Stimulated activated CD8-positive, alpha-beta memory T cell treated with anti-CD3 and anti-CD28 coated beads, Interleukin-15, amount 100 ng/mL, for 1 hour (primary cell): ENCODE results near the gene RPL39L.
"Not testable (repeated sequence)": the region's sequence is repeated elsewhere in the genome, so short reads cannot be mapped to it uniquely, and the experiment has no call there.

ENCODE experiments used
- DNase-seq: peaks from one replicate; pipeline ENCODE4 v3.0.0-alpha.2; 2020; ENCODE audit warnings: low read depth

Gene RPL39L

DNA sequence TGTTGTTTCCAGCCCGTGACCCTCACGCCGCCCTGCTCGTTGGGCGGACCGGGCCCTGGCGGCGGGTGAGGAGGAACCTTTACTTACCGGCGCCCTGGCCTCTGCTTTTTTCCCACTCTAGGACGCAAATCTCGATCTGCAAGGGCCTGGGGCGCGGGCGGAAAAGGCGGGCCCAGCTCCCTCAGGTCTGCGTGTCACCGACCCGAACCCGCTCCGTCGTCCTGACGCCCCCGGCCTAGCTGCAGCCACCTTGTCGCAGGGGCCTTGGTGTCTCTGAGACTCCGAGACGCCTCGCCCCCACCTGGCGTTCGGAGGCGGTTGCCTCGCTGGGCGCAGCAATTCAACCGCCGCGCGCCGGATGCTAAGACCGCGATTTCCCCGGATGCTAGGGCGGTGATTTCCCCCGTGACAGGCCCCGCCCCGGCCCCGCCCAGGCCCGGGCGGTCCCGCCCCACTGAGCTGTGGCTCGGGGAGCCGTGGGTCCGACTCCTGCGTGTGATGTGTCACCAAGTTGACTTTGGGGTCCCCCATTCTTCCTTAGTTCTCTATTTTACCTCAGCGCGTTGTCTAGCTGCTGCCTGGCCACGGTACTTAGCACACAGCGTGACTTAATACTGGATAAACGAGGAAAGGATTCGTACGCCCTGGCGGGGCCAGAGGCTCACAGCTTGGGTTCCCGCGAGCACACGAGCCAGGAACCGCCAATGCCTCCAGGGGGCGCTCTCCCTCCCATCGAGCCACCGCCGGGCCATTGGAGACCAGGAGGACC, at the start of gene RPL39L:
RPL39L (minus strand) TSS at position 371 of the 769 bp plus-strand sequence. CDS start 18,196 bp downstream, outside the sequence.
- DNase-seq: peak; percentile 87

- no peak for DNase-seq
Measured at GRCh38 chr3:187188931-187189330, 49.6 kb upstream of the RPL39L start.

GRCh38 chr3:187186801-187187421, 47.6 kb upstream of the RPL39L start:
- no peak for DNase-seq

- DNase-seq: no peak
Measured at GRCh38 chr3:187186375-187186774, 47.1 kb upstream of the RPL39L start.

DNA sequence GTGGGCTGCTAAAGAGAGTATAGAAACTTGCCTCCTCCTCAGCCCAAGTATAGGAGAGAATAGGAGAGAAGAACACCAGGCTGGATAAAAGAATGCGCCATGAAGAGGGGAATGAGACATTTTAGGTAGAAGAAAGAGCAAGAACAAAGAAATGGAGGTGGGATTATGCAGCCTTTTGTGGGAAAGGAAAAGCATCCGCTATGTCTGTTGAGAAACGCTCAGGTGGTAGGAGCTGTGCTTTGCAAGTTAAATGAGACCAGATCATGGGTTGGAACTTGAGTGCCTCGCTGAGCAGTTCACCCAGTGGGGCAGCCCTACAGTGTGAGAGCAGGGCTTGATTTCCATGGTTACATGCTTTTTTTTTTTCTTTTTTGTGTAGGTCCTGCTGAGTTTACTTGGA, 46.5 kb upstream of the RPL39L start:
- DNase-seq: no peak

- DNase-seq: no peak
Measured at GRCh38 chr3:187183903-187184302, 44.6 kb upstream of the RPL39L start.

GRCh38 chr3:187183210-187183862, 44.0 kb upstream of the RPL39L start:
- no peak for DNase-seq

DNA sequence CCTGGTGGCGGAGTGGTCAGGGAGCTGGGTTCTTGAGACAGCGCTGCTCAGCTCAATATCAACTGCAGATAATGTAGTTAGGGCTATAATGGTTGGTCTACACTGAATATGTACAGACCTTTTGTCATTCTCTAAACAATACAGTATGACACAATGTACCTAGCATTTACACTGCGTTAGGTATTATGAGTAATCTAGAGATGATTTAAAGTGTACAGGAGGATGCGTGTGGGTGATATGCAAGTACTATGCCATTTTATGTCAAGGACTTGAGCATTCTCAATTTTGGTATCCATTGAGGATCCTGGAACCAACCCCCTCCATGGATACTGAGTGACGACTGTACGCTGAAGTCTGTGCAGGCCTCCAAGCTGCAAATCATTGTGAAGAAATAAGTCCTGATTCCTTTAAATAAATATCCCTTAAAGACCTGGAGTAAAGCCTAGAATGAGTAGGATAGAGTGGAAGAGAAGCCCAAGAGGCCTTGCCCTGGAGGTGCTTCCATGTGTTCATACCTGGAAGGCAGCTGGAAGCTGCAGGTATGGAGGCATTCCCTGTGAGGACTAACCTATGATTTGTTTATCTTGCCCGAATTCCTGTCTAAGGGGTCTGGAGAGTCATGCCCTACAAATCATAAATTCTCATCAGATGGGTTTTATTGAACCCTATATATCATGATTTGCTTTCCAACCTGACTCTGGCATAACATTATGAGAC, 42.3 kb upstream of the RPL39L start:
- DNase-seq: no peak

- no peak for DNase-seq
Measured at GRCh38 chr3:187172929-187173328, 33.6 kb upstream of the RPL39L start.

DNA sequence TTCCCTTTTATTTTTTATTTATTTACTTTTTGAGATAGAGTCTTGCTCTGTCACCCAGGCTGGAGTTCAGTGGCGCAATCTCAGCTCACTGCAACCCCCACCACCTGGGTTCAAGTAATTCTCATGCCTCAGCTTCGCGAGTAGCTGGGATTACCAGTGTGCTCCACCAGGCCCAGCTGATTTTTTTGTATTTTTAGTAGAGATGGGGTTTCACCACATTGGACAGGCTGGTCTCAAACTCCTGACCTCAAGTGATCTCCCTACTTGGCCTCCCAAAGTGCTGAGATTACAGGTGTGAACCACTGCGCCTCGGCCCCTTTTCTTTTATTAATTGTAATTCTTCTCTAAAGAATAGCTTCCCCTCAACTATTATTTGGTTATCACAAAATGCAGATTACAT, 31.6 kb upstream of the RPL39L start:
- DNase-seq: not testable (repeated sequence)

GRCh38 chr3:187169231-187169960, 30.1 kb upstream of the RPL39L start:
- DNase-seq: no peak

GRCh38 chr3:187167777-187168176, 28.5 kb upstream of the RPL39L start:
- no peak for DNase-seq

DNA sequence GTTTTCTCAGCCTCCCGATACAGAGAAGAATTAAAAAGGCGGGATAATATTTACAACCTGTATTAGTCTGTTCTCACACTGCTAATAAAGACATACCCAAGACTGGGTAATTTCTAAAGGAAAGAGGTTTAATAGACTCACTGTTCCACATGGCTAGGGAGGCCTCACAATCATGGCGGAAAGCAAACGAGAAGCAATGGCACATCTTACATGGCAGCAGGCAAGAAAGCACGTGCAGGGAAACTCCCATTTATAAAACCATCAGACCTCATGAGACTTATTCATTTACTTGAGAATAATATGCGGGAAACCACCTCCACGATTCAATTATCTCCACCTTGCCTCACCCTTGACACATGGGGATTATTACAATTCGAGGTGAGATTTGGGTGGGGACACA, 27.5 kb upstream of the RPL39L start:
- no peak for DNase-seq

DNA sequence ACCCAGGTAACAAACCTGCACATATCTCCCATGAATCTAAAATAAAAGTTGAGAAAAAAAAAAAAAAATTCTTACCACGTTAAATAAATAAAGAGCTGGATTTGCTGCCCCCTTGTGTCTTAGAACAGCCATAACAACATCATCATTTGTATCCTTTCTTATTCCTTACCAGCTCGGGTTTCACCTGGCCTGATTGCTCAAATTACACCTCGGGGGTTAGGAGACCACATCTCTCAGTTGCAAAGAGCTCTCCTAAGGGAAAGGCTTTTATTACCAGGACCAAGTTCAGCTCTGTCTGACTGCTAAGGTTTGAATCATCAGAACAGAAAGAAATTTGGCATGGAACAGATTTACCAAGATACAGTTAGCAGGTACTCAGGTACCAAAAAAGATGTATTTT, 25.8 kb upstream of the RPL39L start:
- DNase-seq: no peak

GRCh38 chr3:187162265-187162953, 23.1 kb upstream of the RPL39L start:
- DNase-seq: no peak

DNA sequence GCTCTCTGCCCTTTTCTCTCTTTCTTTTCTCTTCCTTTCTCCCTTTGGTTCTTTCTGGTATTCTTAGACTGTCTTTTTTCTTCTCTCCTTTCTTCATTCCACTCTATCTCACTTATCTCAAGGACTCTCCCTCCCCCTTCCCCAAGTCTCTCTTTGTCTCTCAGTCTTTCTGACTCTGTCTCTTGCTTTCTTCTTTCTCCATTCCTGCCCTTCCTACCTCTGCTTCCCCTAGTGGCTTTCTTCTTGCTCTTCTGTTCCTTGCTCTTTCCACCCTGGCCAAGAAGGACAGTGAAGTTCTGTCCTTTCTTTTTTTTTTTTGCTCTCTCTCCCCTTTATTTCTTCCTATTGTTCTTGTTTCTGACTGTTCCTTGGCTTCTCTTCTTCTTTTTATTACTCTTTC, 22.3 kb upstream of the RPL39L start:
- no peak for DNase-seq

DNA sequence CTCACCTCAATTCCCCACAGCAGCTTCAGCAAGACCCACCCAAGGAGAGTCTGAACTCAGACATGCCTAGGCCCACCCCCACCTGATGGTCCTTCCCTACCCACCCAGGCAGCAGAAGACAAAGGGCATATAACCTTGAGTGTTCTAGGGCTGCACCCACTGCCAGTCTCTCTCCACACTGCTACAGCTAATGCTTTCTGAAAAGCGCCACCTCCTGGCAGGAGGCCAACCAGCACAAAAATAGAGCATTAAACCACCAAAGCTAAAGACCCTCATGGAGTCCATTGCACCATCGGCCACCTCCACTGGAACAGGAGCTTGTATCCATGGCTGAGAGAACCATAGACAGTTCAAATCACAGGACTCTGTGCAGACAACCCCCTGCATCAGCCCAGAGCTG, 11.3 kb upstream of the RPL39L start:
- peak; percentile 40 for DNase-seq

DNA sequence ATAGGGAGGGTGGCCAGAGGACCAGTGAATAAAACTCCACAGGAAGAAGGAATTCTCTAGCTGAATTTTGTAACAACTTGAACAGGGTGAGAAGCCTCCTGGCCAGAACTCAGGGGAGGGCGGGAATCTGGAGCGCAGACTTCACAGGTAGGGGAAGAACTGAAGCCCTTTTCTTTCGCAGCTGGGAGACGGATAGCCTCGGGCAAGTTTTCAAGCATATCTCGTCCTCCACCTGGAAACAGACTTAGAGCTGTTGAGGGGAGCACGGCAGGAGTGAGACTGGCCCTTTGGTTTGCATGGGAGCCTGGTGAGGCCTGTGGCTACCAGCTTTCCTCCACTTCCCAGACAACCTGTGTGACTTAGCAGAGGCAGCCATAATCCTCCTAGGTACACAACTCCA, 10.9 kb upstream of the RPL39L start:
- no peak for DNase-seq

DNA sequence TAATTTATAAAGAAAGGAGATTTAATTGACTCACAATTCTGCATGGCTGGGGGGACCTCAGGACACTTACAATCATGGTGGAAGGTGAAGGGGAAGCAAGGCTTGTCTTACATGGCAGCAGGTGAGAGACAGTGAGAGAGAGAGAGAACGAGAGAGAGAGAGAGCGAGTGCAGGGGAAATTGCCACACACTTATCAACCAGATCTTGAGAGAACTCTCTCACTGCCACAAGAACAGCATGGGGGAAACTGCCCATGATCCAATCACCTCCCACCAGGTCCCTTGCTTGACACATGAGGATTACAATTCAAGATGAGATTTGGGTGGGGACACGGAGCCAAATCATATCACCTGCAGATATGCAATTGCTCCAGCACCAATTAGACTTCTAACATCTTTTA, 7.1 kb upstream of the RPL39L start:
- no peak for DNase-seq

GRCh38 chr3:187145149-187145895, 6.0 kb upstream of the RPL39L start:
- DNase-seq: no peak

- DNase-seq: no peak
Measured at GRCh38 chr3:187139895-187140253, 578 bp upstream of the RPL39L start.
